AML-193 (cell line): ENCODE results near the gene COMTD1.
A peak's percentile ranks its signal among the peaks of the same experiment; 100 is the strongest.
"Not testable (repeated sequence)": the region's sequence is repeated elsewhere in the genome, so short reads cannot be mapped to it uniquely, and the experiment has no call there.

ENCODE experiments used
- DNase-seq, 2 experiments: peaks; one replicate each; lab custom pipeline; 2025; lab: John Stamatoyannopoulos, UW

COMTD1 gene

GRCh38 chr10:75195035-75195763 is 40.6 kb downstream of the COMTD1 start:
- no peak for DNase-seq

DNA sequence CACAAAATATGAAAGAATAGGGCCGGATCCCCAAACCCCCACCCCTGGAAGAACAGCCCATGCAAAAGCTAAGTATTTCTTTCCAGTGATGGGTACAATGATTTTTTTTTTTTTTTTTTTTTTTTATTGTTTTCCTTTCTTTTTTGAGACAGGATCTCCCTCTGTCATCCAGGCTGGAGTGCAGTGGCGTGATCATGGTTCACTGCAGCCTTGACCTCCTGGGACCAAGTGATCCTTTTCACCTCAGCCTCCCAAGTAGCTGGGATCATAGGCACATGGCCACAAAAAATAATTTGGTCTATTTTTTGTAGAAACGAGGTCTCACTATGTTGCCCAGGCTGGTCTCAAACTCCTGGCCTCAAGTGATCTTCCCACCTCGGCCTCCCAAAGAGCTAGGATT is 41.1 kb downstream of the COMTD1 start:
- DNase-seq = not testable (repeated sequence)

DNA sequence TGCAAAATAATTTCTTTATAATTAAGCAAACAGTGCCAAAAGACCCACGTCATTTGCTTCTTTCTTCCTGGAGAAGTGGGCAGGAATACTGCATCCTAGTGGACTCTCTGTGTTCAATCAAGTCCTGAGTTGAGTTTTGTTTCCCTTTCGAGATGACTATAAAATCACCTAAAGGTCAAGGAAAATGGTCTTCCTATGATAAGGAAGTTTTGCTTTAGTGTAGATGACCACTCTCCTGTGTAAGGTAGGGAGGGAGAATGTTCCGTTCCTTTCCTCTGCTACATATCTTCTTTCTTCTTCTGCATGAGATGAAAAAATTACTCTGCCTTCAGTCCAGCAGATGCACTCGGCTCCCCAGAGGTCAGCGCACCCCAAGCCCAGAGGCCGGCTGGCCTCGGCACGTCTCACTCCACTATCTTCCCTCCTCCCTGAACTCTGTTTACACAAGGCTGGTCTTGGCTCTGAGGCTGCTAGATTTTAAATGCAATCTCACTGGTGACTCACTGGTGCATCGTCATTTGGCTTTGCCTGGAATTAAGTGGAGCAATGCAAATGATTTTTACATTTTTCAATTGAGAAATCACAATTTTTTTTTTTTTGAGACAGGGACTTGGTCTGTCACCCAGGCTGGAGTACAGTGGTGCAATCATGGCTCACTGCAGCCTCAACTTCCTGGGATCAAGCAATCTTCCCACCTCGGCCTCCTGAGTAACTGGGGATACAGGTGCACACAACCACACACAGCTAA is 43.8 kb downstream of the COMTD1 start:
- peak; percentile 38 to 53 for DNase-seq

- DNase-seq = no peak
Measured at GRCh38 chr10:75189266-75190096, 46.3 kb downstream of the COMTD1 start.

GRCh38 chr10:75188522-75188921 is 47.2 kb downstream of the COMTD1 start:
- DNase-seq = not testable (repeated sequence)

DNA sequence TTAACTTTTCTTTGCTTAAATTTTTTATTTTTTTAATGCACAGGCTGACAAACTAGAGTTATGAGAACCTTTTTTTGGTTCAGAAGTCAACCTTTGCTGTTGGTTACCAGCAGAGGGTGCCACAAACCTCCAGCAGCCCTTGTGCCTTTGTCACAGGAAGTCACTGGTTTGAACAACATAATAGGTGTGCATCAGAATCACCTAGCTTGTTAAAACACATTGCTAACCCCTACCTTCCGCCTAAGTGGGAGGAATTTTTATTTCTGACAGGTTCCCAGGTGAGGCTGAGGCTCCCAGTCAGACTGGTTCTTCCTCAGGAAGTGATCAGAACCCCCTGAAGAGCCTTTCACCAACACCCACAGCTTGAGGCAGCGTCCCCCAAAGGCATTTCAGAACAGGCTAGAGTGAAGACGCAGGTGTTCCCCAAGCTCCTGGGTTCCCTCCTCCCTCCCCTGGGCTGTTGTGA is 47.8 kb downstream of the COMTD1 start:
- peak; percentile 53 to 56 for DNase-seq

- no peak for DNase-seq
Measured at GRCh38 chr10:75186310-75186709, 49.4 kb downstream of the COMTD1 start.
